Natural killer cell (primary cell): Measurements from ENCODE around the gene MARS2. TPM values are rescaled to one million over a fixed set of nuclear protein-coding genes. Genes with fewer than 3 reads are reported as not detected.

Experiments used
- ATAC-seq, 3 donors: fragments of 150-1000 bp in 2 of 3; fragments of 200-7000 bp in 1 of 3; cut with Tn5 transposase; 1 replicate in 1 of 3; 2 replicates in 2 of 3; pipeline ENCODE4 v1.10.0; 2021; ENCODE audit warnings: mild to moderate bottlenecking in 2 of 3, moderate library complexity in 2 of 3
- DNase-seq, 2 donors: peaks; one replicate each; pipeline versions ENCODE4 v3.0.0 to v3.0.0-alpha.2; 2013 to 2021; ENCODE audit warnings: mixed read lengths in 1 of 2
- H3K27ac ChIP-seq: one replicate; pipeline ENCODE4 v1.5.1; 2013; ENCODE audit warnings: mild to moderate bottlenecking, low read length
- H3K27me3 ChIP-seq: one replicate; pipeline ENCODE4 v1.6.1; 2013; ENCODE audit warnings: low read length; ENCODE audit not compliant: control insufficient read depth, insufficient read depth
- H3K36me3 ChIP-seq: one replicate; pipeline ENCODE4 v1.6.1; 2013; ENCODE audit warnings: low read length; ENCODE audit not compliant: control insufficient read depth, insufficient read depth
- H3K4me1 ChIP-seq: one replicate; pipeline ENCODE4 v1.6.1; 2013; ENCODE audit warnings: low read length; ENCODE audit not compliant: control insufficient read depth, insufficient read depth
- H3K4me3 ChIP-seq: one replicate; pipeline ENCODE4 v1.5.1; 2013; ENCODE audit warnings: low read length
- H3K9me3 ChIP-seq: one replicate; pipeline ENCODE4 v1.6.1; 2013; ENCODE audit warnings: low read length; ENCODE audit not compliant: control insufficient read depth, insufficient read depth
- H3K27ac Mint-ChIP-seq, 2 donors: one replicate each; pipeline ENCODE4 v1.8.0; 2022; ENCODE audit warnings: mild to moderate bottlenecking in 2 of 2, mixed read lengths in 2 of 2, moderate library complexity in 1 of 2
- H3K27me3 Mint-ChIP-seq, 2 donors: one replicate each; pipeline ENCODE4 v1.8.0; 2022; ENCODE audit warnings: low read depth in 2 of 2, mixed read lengths in 2 of 2
- H3K36me3 Mint-ChIP-seq: one replicate; pipeline ENCODE4 v1.8.0; 2022; ENCODE audit warnings: mixed read lengths
- H3K4me1 Mint-ChIP-seq, 2 donors: one replicate each; pipeline ENCODE4 v1.8.0; 2022; ENCODE audit warnings: mixed read lengths in 2 of 2
- H3K4me3 Mint-ChIP-seq: one replicate; pipeline ENCODE4 v1.8.0; 2022; ENCODE audit warnings: mild to moderate bottlenecking, moderate library complexity, mixed read lengths
- H3K9me3 Mint-ChIP-seq, 2 donors: one replicate each; pipeline ENCODE4 v1.8.0; 2022; ENCODE audit warnings: mixed read lengths in 2 of 2
- intact Hi-C: fragments of 100-400 bp; cut with micrococcal nuclease; formaldehyde crosslinking; loops from one replicate; pipeline ENCODE4 v1.14.2; 2022
- total RNA-seq, 4 donors: library from RNA; stranded (reverse); fragments of 120-200 nt in 1 of 4; gene quantifications; one replicate each; pipeline versions ENCODE4 v1.2.3 to v1.2.4, GENCODE V29; 2013 to 2022
- TF ChIP-seq, protein P1 (sequence below): fragments of 200-600 bp; IDR thresholded peaks from one replicate; pipeline ENCODE4 v1.8.0; 2022; ENCODE audit warnings: antibody characterized with exemption

The MARS2 gene
- total RNA-seq, 3 donors from 2014 or later (not counting 1 experiment from before 2014, with no cell fraction given): 5.7 to 12.2 (median 11.8) TPM

- Mint-ChIP-seq H3K27ac (no peak overlapping the region), H3K4me1 (no peaks in the 10 kb centered on the region), H3K4me3 (no peak overlapping the region), H3K36me3 (no peaks in the 10 kb centered on the region), H3K27me3 (peaks cover 9 to 16% of the 10 kb centered on the region in 2 donors), H3K9me3 (no peaks in the 10 kb centered on the region)
- DNase-seq (no peak), ATAC-seq (no peak)
- TF ChIP-seq, protein P1, sequence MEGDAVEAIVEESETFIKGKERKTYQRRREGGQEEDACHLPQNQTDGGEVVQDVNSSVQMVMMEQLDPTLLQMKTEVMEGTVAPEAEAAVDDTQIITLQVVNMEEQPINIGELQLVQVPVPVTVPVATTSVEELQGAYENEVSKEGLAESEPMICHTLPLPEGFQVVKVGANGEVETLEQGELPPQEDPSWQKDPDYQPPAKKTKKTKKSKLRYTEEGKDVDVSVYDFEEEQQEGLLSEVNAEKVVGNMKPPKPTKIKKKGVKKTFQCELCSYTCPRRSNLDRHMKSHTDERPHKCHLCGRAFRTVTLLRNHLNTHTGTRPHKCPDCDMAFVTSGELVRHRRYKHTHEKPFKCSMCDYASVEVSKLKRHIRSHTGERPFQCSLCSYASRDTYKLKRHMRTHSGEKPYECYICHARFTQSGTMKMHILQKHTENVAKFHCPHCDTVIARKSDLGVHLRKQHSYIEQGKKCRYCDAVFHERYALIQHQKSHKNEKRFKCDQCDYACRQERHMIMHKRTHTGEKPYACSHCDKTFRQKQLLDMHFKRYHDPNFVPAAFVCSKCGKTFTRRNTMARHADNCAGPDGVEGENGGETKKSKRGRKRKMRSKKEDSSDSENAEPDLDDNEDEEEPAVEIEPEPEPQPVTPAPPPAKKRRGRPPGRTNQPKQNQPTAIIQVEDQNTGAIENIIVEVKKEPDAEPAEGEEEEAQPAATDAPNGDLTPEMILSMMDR: no peak
- H3K9me3 ChIP-seq: no peaks in the 10 kb centered on the region
- H3K27me3 ChIP-seq: peaks cover 2% of the 10 kb centered on the region
- intact Hi-C loops: no loop called here
- no peaks in the 10 kb centered on the region for H3K36me3 ChIP-seq
- H3K4me1 ChIP-seq: no peaks in the 10 kb centered on the region
- H3K27ac ChIP-seq: no peak overlapping the region
- no peak overlapping the region for H3K4me3 ChIP-seq
Measured at GRCh38 chr2:197740200-197740599, 35.0 kb downstream of the MARS2 start.

Other genes with a start within 250 kb of the MARS2 start
- gene HSPD1, start 205.5 kb upstream of the MARS2 start, total RNA-seq: 100 to 1,000 TPM in 2 of 3 donors, 10 to 100 TPM in 1; 79.7 to 130 (median 113) TPM
- gene HSPE1, start 205.0 kb upstream of the MARS2 start, total RNA-seq: 10 to 100 TPM; 47.6 to 70.7 (median 50.7) TPM
- 10 to 100 TPM; 27.1 to 40.0 (median 34.9) TPM for gene MOB4, start 189.3 kb upstream of the MARS2 start, total RNA-seq
- gene RFTN2, start 29.8 kb upstream of the MARS2 start, total RNA-seq: not detected
- gene BOLL, start 80.0 kb downstream of the MARS2 start, total RNA-seq: not detected
- 1 to 10 TPM in 2 of 3 donors, under 1 TPM in 1; 0.86 to 2.8 (median 1.1) TPM for gene PLCL1, start 99.2 kb downstream of the MARS2 start, total RNA-seq